Left lung (tissue), 10 donors: ENCODE results near the gene BMAL1. TPM values are rescaled to one million over a fixed set of nuclear protein-coding genes. Genes with fewer than 3 reads are reported as not detected.
A peak's percentile ranks its signal among the peaks of the same experiment; 100 is the strongest.

Experiments used
- ATAC-seq: fragments of 200-7000 bp; cut with Tn5 transposase; one replicate; pipeline ENCODE4 v1.9.1; 2020; ENCODE audit warnings: moderate library complexity
- DNase-seq, 4 donors: peaks; one replicate each; pipeline ENCODE4 v3.0.0-alpha.2; 2013 to 2020
- H3K27ac ChIP-seq, 2 donors: fragments of 200-600 bp; sonication (generic) in 1 of 2; one replicate each; pipeline versions ENCODE4 v1.5.0 to v1.8.0; 2020 to 2021
- H3K27me3 ChIP-seq, 2 donors: fragments of 200-600 bp; sonication (generic) in 1 of 2; one replicate each; pipeline versions ENCODE4 v1.5.0 to v1.8.0; 2020 to 2021
- H3K36me3 ChIP-seq, 2 donors: fragments of 200-600 bp; sonication (generic) in 1 of 2; one replicate each; pipeline versions ENCODE4 v1.5.0 to v1.8.0; 2020 to 2021
- H3K4me1 ChIP-seq, 2 donors: fragments of 200-600 bp; one replicate each; pipeline ENCODE4 v1.8.0; 2021
- H3K4me3 ChIP-seq, 2 donors: fragments of 200-600 bp; sonication (generic) in 1 of 2; one replicate each; pipeline versions ENCODE4 v1.5.0 to v1.8.0; 2020 to 2021; ENCODE audit warnings: mild to moderate bottlenecking in 1 of 2
- H3K9me3 ChIP-seq, 2 donors: fragments of 200-600 bp; sonication (generic) in 1 of 2; one replicate each; pipeline versions ENCODE4 v1.5.0 to v1.8.0; 2020 to 2021
- CTCF ChIP-seq, 2 donors: fragments of 200-600 bp; sonication (generic) in 1 of 2; IDR thresholded peaks; one replicate each; pipeline versions ENCODE4 v1.5.0 to v1.8.0; 2021; ENCODE audit warnings: antibody characterized with exemption in 2 of 2
- intact Hi-C, 2 donors: fragments of 100-400 bp; cut with DNase I; formaldehyde crosslinking; loops; one replicate each; pipeline versions ENCODE4 v1.11.2 to v1.14.2; 2022
- polyA plus RNA-seq, 6 donors: library from polyadenylated mRNA; unstranded; fragments of 120-200 nt; gene quantifications; one replicate each; pipeline ENCODE4 v1.2.1, GENCODE V29; 2013; ENCODE audit not compliant: insufficient read length in 6 of 6
- total RNA-seq, 2 donors: library from RNA; stranded (reverse); fragmentation: NEBNext Ultra II Directional; extraction: Animal tissue kit (Norgen Biotek cat#: 25700); gene quantifications; one replicate each; pipeline ENCODE4 v1.2.1, GENCODE V29; 2021
- donor health status: DM: no; HTN: yes; CAD: no.
- donor health status: DM: no; HTN: no; CAD: no.

The BMAL1 gene
- total and polyA plus RNA-seq, 8 donors = 10.2 to 31.6 (median 12.5) TPM

GRCh38 chr11:13279487-13279834 is 1.9 kb downstream of the BMAL1 start:
- TF ChIP-seq CTCF (IDR thresholded peaks at IDR 0.05) = no peak
- ATAC-seq (no peak), DNase-seq (no peak)
- no peaks in the 10 kb centered on the region for H3K36me3 ChIP-seq
- intact Hi-C loops = no loop called here
- peaks cover 6 to 29% of the 10 kb centered on the region in 2 donors for H3K4me1 ChIP-seq
- no peak overlapping the region for H3K27ac ChIP-seq
- no peaks in the 10 kb centered on the region for H3K9me3 ChIP-seq
- peak overlapping the region in 1 of 2 donors; percentile 96 for H3K4me3 ChIP-seq
- H3K27me3 ChIP-seq = peaks cover 0 to 42% of the 10 kb centered on the region in 2 donors

GRCh38 chr11:13280092-13280722 is 2.6 kb downstream of the BMAL1 start:
- DNase-seq (no peak), ATAC-seq (no peak)
- Histone ChIP-seq H3K27me3 (peaks cover 0 to 35% of the 10 kb centered on the region in 2 donors), H3K4me3 (no peak overlapping the region), H3K9me3 (no peaks in the 10 kb centered on the region), H3K27ac (no peak overlapping the region), H3K4me1 (peaks cover 6 to 29% of the 10 kb centered on the region in 2 donors), H3K36me3 (no peaks in the 10 kb centered on the region)
- intact Hi-C loops = no loop called here
- TF ChIP-seq CTCF (IDR thresholded peaks at IDR 0.05) = no peak

GRCh38 chr11:13280777-13281176 is 3.2 kb downstream of the BMAL1 start:
- Histone ChIP-seq H3K36me3 (no peaks in the 10 kb centered on the region), H3K9me3 (no peaks in the 10 kb centered on the region), H3K4me1 (peaks cover 6 to 29% of the 10 kb centered on the region in 2 donors), H3K4me3 (no peak overlapping the region), H3K27me3 (peaks cover 0 to 30% of the 10 kb centered on the region in 2 donors), H3K27ac (no peak overlapping the region)
- no peak for DNase-seq
- ATAC-seq = no peak
- TF ChIP-seq CTCF (IDR thresholded peaks at IDR 0.05) = no peak
- intact Hi-C loops = no loop called here

GRCh38 chr11:13283636-13284035 is 6.0 kb downstream of the BMAL1 start:
- Histone ChIP-seq H3K27ac (no peak overlapping the region), H3K4me3 (no peak overlapping the region), H3K36me3 (no peaks in the 10 kb centered on the region), H3K9me3 (no peaks in the 10 kb centered on the region), H3K4me1 (peaks cover 6 to 28% of the 10 kb centered on the region in 2 donors), H3K27me3 (peaks cover 0 to 6% of the 10 kb centered on the region in 2 donors)
- intact Hi-C loops = no loop called here
- ATAC-seq (no peak), DNase-seq (no peak)
- TF ChIP-seq CTCF (IDR thresholded peaks at IDR 0.05) = no peak

GRCh38 chr11:13284776-13285588 is 7.4 kb downstream of the BMAL1 start:
- Histone ChIP-seq H3K4me1 (peaks cover under 1 to 15% of the 10 kb centered on the region in 2 donors), H3K4me3 (no peak overlapping the region), H3K36me3 (no peaks in the 10 kb centered on the region), H3K27me3 (no peaks in the 10 kb centered on the region), H3K9me3 (no peaks in the 10 kb centered on the region), H3K27ac (no peak overlapping the region)
- intact Hi-C loops = no loop called here
- TF ChIP-seq CTCF (IDR thresholded peaks at IDR 0.05) = no peak
- no peak for DNase-seq
- ATAC-seq = no peak
